Islet precursor cell (in vitro differentiated cells): ENCODE measurements around the gene NFKB1.

Experiments used
- DNase-seq: peaks from one replicate; pipeline ENCODE4 v3.0.0-alpha.2; 2018

The NFKB1 gene

DNA sequence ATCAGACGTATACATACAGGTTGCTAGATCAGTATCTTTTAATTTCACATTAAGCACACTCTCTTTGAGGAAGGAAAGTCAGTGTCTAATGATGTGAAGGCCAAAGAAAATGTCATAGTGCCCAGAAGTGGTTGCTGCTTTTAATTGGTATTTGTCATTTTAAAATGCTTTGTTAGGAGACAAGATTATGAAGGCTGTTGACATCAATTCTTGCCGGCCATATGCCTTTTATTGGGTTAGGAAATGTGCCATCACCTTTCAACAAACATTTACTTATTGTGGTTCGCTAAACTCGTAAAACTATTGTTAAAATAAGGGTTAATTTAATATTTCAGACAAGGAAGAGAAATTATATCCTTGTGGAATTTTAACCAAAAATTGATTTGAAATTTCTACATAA is 32.2 kb downstream of the NFKB1 start:
- no peak for DNase-seq

DNA sequence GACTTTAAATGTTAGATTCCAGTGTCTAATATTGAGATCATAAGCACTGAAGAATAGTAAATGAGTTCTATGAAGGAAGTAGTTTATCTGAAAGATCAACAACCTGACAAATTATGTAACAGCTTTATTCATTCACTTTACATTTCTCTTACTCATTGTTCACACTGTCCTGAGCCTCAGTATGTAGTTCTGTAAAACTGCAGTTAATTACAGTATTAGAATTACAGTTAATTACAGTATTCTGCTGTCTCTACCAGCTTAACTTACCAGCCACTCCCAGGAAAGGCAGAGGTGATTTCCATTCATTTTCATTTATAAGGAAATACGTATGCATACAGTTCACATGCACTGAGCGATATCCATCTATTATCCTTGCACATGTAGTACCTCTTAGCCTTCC is 32.7 kb downstream of the NFKB1 start:
- DNase-seq = no peak

DNA sequence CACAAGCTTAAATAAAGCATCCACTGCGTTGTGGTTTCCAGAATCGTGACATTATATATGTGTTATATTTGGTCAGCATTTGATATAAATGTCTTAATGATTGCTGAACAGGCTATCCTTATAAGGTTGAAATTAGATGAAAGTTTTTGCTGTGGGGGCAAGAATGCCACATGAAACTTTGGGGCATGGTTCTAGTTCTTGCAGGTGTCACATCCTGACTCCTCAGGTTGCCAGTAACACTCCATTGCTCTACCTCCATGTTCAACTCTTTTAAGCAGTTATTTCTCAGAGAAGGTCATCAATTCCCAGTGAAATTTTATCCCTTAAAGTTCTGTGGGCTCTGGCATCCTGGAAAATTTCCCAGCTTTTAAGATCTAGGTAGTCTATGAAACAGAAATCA is 33.7 kb downstream of the NFKB1 start:
- DNase-seq = no peak

DNA sequence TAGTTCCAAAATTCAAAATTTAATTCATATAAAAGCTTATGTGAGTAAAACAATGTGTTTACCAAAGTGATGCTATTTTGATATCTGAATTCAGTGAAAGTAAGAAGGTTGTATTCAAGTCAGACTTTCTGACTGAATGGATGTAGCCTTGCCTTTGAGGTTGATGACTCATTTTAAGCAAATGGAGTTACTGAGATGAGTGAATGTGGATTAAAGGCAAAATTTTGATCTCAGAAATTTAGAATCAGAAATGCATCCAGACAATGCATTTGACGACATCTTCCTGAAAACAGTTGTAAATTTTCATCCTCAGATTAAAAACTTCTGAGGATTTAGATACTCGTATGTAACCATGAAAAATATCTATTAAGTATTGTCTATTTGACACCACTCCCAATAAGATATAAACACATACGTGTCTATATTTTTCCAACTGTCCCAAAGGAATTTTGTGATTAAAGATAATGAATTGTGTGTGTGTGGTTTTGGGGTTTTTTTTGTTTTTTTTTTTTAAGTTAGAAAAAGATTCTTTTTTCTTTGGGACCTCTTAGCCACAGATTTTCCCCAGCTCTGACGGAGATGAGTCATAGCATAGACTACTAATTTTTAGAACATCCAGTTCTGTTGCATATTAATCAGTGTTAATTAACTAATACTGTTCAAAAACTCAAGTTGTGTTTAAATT is 34.4 kb downstream of the NFKB1 start:
- no peak for DNase-seq

DNA sequence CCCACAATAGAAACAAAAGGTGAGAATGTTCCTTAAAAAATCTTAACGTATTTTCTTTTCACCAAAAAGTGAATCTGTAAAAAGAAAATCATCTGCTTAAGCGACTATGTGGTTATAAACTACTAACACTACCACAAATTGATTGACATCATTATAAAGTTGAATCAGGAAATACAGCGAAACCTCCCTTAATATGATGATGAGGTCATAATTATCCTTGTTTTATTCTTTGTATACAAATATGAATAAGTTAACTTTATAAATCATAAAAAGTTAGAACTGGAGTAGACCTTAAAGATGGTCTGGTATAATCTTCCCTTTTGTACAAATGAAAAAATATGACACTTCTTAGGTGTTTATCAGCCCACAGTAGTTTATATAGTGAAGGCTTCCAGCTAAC is 35.6 kb downstream of the NFKB1 start:
- no peak for DNase-seq

DNA sequence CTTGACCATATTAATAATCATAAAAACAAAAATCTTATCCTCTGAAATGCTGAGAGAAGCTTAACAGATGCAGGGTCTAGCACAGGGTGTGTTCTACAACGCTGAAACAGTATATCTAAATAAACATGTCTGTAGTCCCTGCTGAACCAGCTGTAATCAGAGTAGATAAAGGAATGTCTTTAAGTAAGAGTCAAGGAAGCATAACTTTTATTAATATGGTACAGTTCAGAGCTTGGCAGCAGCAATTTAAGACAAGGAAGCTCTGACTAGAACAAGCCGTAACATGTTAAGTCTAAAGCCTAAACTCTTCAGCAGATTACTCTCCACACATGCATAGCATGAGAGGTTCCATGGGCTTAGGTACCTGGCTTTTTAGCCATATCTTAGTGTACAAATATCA is 36.1 kb downstream of the NFKB1 start:
- DNase-seq = no peak

DNA sequence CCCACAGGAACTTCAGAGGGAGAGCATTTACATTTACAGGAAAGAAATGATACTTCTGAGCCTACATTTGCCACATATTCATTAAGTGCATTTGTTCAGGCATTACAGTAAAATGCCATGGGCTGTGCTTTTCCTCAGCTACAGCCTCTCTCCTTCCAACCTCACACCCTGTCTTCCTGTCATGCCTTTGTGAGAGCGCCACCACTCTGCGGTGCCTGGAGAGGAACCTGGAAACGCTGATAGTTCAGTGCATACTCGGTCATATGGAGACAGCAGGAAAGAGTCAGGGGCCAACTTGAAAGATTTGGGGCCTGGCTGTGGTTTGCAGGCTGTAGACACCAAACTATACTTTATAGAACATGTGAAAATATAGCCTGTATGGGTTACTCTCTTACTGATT is 40.5 kb downstream of the NFKB1 start:
- DNase-seq = peak; percentile 70

DNA sequence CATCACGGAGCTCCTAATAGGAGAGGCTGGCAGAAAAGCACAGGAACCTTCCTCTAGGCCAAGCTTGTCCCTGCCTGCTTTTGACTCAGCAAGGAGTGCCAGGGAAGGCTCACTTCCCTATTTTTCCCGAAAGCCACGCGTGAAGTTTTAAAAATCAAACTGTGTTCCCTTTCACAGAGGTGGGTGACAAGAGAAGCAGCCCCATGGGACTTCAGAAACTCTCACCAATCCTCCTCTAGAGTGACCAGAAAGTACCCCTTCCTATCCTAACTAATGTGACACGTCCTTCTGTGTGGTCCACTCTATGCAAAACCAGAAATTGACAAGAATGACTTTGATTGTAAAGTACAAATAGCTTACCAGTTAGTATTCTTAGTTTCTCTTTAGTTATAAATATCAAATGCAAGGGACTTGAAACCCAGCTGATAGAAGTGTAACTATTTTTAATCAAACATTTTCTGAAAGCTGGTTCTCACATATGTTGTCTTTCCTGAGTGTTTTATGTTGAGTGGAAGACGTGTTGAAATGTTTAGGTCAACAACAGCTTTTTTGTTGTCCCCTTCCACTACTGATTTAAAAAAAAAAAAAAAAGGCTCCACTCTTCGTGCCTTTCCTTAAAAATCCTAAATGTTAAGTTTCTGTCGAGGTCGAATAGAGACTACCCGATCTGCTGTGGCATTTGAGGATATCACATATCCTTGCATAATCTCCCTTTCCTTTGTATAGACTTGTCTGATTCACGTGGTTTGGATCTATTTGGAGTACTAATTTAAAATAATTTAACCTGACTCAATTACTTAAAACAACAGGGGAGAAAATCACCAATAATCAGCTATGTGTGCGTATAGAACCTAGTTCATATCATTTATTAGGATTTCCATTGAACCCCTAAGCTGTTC is 42.1 kb downstream of the NFKB1 start:
- DNase-seq = no peak

DNA sequence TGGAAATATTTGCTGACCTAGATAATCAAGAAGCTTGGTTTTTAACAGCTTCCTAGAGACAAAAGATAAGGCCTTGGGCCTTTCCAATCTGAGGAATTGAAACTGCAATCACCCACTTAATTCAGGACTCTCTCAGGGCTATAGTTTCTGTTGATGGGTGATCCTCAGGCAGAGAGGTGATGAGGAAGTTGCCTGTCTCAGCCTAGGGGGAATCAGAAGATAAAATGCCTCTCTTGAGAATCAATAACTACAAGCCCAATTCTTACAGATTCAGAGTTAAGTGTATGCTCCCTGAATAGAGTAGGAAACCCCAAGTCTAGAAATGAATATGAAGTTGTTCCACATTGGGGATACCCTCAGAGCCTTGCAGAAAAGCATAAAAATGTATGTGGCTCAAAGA is 45.5 kb downstream of the NFKB1 start:
- DNase-seq = no peak

DNA sequence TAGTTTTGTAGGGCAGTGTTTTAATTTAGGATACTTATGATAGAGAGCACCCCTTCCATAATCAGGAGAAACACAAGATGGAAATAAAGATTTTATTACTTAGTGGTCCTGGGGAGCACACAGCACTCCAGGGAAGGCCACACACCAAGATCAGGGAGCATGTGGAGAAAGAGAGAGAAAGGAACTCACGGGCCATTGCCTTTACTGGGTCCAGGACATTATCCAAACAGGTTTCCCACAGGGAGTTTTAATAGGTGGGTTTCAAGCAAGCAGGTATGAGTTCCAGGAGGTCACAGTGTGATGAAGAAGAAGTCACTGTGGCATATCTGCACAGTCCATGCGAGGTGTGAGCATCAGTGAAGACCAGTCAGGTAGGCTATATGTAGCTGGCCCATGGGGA is 46.8 kb downstream of the NFKB1 start:
- DNase-seq = no peak

DNA sequence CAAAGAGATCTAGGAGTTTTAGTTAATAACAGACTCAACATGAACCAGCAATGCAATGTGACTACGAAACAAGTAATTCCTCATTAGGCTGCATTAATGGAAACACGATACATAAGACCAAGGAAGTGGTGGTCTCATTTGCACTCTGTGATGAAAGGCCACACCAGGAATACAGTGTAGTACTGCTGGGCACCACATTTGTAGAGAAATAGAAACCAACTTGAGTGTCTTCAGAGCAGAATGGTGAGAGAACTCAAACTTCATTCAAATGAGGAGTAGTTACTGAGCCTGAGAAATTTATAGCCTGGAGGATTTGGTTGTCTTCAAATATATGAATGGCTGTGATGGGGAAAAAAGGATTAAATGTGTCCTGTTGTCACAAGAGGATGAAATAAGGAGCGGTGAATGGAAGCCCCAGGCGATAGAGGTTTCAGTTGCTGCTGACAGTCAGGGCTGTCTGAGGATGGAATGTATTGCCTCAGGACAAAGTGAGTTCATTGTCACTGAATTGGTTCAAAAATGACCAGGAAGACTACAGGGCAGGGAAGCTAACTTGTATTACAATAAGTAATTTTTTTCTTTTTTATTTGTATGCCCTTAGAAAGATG is 50.9 kb downstream of the NFKB1 start:
- DNase-seq = peak; percentile 87

DNA sequence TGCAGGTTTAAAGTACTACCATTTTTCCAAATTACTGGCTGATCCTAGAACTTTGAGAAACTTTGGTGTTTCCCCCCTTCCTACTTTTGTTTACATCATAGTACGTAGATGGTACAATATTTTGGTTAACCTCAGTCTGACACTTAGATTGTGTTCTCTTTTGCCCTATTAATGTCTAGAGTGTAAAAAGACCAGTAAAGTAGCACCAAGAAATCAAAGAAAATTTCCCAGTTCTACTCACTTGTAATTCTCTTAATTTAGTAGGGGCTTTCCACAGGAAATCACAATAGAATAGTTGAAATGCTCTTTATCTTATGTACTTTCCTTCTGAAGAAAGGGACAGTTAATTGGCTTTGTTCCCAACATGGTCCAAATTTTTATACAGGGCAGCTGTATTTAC is 51.6 kb downstream of the NFKB1 start:
- no peak for DNase-seq

DNA sequence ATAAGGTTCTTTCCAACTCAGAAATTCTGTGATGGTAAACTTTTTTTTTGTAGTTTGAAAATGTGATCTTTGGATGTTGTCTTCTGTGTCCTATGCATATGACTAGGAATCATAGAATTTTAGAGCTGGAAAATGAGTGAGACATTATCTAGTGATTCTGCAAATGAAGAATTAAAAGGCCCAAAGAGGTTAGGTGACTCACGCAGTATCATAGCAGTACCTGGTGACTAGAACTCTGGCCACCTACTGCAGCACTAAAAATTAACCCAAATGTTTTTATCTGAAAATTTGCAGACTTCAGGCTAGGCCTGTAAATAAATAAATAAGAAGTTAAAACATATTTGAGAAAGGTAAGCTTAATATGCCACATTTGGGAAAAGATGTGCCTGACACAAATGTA is 52.8 kb downstream of the NFKB1 start:
- DNase-seq = no peak

DNA sequence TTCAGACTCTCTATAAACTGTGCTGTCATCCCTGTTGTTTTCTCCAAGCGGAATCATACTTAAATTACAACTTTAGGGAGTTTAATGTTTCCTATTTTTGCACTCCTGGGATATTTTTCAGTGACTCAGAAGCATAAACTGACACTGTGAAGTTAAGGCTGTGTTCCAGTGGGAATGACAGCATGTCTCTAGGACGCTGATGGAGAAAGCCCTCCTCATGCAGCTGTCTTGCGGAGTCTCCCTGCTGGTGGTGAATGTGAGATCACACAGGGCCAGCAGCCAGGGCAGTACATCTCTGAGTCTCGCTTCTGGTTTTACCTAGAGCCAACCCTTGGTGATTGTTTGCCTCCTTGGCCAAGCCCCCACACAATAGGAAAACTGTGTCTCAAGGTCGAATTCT is 53.3 kb downstream of the NFKB1 start:
- peak; percentile 68 for DNase-seq

DNA sequence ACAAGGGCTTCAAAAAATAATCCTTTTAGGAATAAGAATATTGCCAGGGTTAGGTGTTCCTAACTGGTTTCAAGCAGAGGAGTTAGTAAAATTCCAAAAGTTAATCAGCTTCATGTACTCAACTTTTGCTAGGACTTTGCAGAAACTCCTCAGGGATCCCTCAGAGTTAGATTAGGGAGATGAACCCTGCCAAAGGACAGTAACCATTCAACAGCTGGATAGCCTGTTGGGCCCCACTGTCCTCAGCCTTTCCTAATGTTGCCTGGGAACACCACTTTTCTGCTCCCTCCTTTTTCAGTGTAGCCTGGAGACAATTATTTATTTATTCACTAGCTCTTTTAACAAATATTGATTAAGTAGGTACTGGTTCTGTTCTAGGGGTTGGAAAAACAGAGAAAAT is 53.8 kb downstream of the NFKB1 start:
- no peak for DNase-seq

DNA sequence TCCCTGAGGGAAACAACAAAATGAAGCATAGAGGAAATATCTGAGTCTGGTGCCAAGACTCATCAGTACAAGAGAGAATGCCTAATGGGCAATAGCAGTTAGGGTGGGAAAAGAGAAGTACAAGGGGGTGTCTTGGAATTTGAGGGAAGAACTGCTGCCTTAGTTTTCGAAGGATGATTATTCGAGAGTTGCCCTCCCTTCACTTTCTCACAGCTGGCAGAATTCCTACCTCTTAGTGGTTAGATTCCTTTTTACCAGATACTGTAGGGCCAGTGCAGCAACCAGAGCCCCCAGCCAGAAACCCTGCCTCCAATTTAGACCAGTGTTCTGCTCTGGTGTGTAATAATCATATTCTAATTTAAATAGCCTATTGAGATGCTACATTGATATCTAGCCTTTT is 56.5 kb downstream of the NFKB1 start:
- no peak for DNase-seq

DNA sequence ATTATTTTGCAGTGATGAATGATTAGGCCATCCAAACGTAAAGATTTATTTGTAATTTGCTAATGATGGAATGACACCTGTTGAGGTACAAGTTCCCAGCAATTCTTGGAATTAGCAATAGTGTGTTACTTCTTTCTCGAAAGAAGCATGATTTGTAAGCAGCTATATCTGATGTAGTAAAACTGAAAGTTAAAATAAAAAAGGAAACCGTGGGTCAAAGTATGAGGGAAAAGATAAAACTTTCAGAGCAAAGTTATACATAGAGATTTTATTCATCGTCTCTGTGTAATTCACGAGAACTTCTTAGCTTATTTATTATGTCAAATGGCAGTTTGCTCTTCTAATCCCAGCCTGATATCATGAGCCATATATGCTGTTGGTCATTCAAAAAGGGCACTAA is 59.0 kb downstream of the NFKB1 start:
- no peak for DNase-seq

DNA sequence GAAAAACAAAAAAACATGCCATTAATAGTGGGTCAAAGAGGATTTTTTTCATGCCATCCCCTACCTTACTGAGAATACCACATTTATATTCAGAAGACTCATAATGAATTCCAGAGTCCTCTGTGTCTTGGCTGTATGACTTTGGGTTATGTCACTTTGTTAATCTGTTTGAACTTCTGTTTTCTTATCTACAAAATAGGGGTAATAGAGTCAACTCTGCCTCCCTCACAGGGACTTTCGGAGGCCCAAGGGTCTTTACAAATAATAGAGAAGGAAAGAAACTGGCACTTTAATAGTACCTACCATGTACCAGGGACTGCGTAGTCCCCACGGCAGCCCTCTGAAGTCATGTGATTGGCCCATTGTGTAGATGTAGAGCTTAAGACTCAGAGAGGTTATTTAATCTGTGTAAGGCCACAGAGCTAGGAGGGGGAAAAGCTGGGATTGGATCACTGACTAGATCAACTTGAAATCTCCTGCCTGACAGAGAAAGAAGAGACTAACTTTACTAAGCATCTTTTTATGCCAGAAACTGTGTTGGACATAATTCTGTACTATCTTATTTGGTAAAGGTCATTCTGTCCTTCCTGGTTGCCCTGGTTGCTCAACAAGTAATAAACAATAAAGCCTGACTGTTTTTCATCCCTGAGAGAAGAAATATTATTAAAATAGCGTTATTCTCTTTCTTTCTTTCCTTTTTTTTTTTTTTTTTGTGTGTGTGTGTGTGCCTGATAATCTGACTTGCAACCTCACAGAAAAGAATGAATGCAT is 59.6 kb downstream of the NFKB1 start:
- DNase-seq = no peak

DNA sequence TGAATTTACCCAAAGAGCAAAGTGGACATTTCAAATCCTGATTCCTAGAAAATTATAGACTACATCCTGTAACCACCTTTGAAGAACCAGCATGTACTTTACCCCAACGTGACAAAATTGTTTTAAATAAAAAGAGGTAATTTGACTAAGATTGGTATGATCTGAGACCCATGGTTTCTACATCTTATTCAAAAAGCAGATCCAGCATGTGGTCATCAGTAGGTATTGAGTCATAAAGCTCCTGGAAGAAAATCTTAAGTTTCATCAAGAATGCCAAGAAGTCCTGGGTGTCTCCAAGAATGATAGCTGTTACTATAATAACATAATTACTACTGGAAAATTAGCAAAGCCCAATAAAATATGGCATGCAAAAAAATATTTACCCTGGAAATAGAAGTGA is 61.8 kb downstream of the NFKB1 start:
- no peak for DNase-seq

DNA sequence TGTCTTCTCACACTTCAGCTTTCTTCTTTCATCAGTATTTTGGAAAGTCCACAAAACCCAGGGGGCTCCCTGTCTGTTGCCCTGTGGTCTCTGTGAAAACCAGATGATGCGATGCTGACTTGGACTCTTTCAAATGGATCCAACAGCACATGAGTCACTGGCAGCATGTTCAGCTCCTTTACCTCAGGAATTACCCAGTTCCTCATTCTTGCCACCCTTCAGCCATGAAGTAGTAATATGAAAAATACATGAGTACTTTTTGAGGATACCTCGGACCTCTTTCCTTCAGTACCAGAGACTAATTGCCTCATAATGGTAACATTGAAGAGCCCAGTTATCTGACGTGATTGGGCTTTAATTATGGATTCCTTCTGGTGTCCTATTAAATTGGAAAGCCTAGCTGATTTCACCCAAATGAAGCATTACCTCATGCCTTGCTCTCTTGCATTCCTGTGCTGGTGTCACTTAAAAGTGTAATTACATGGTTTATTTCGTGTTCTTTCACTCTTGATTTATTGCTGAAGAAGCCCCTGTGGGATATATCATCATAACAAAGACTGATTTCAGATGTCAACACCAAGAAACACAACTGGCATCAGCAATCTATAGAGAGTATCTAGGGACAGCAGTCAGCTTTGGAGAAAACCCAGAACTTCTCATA is 63.4 kb downstream of the NFKB1 start:
- no peak for DNase-seq

DNA sequence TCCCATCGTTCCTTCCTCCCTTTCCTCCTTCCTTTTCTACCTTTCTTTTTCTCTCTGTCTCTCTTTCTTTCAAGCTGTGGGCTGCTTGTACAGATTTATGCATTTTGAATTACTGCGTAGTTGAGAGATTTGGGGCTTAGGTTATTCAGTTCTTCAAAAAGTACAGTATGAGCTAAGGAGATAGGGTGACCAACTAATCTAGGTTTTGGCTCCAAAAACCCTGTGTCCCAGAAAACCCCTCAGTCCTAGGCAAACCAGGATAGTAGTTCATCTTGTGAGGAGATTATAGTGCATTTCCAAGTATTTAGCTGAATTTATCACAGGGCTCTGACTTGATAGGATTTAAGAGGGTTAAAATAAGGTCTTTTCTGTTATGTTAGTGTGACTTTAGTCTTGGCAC is 64.5 kb downstream of the NFKB1 start:
- no peak for DNase-seq

DNA sequence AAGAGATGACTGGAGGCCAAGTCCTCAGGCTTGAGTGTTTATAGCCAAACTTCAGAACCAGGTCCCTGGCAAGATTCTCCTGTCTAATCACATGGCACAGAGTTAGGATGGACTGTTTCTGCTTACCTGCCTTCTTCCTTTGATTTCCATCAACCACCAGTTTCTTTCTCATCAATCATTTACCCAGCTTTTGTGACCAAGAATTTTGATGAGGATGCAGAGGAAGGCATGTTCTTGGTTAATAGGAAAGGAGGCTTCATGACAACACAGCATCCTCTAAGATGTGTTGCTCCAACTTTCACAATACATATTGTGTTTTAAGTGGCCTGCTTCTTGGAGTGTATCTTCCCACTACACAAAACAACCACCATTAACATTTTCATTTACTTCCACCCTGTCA is 65.3 kb downstream of the NFKB1 start:
- no peak for DNase-seq

DNA sequence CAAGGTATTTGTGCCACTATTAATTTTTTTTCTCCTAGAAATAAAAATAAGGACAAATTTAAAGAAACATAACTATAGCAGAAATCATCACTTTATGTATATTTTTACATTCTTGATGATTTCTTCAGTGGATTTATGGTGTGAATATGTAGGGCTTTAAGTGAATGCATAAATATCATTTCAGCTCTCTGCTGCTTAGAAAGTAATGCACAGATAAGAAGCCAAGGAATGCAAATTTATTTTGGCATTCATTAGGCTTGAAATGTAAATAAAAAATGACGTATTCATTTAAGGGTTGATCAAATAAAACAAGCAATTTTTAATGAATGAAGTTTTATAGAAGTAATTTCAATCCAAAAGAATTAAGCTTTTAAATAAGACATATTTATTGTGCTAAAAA is 66.3 kb downstream of the NFKB1 start:
- no peak for DNase-seq
